ENCODE results near the gene PPP2R2C.

DNA sequence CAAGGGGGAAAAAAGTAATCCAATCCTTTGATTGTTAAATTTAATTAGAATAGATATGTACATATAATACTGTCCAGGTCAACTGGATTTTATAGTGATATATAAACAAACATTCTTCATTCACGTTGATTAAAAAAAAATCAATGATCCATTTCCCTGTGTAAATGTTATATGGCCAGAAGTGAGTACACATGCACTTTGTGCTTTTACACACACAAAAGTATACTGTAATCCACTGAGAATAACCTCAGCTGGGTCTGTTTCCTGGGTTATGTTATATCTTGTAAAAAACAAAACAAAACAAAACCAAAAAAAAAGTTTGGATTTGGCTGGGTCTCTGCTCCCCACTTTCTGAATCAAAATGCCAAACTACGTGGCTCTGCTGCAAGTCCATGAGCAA, 151.1 kb downstream of the PPP2R2C start:
- TF ChIP-seq, protein P1, sequence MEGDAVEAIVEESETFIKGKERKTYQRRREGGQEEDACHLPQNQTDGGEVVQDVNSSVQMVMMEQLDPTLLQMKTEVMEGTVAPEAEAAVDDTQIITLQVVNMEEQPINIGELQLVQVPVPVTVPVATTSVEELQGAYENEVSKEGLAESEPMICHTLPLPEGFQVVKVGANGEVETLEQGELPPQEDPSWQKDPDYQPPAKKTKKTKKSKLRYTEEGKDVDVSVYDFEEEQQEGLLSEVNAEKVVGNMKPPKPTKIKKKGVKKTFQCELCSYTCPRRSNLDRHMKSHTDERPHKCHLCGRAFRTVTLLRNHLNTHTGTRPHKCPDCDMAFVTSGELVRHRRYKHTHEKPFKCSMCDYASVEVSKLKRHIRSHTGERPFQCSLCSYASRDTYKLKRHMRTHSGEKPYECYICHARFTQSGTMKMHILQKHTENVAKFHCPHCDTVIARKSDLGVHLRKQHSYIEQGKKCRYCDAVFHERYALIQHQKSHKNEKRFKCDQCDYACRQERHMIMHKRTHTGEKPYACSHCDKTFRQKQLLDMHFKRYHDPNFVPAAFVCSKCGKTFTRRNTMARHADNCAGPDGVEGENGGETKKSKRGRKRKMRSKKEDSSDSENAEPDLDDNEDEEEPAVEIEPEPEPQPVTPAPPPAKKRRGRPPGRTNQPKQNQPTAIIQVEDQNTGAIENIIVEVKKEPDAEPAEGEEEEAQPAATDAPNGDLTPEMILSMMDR (conservative IDR thresholded peaks at IDR 0.05 in 1 of 2, IDR thresholded peaks at IDR 0.05 in 1 of 2; ENCODE audit: extremely low read depth in 1 of 2, insufficient read depth in 1 of 2, low read depth in 1 of 2, low read length in 2 of 2) = no peak
- TF ChIP-seq EZH2 (IDR thresholded peaks at IDR 0.05; ENCODE audit: borderline replicate concordance, low read length) = no peak

Data from mammary epithelial cell (primary cell).